ENCODE results near the gene ERCC1.

DNA sequence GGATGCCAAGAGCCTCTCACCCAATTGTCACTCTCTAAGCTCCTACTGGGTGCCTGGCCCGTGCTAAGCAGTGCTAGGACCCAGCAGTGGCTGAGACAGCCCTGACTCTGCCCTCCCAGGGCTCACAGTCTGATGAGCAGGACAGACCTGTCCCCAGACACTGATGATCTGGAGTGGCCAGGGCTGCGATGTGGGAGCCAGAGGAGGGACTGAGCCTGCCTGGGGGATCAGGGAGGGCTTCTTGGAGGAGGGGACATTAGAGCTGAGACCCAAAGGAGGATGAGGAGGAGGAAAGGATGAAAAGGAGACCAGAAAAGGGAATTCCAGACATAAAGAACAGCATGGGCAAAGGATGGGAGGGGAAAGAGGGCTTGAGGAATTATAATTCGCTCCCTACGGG lies 6.6 kb downstream of the ERCC1 start:
- TF ChIP-seq, protein P1, sequence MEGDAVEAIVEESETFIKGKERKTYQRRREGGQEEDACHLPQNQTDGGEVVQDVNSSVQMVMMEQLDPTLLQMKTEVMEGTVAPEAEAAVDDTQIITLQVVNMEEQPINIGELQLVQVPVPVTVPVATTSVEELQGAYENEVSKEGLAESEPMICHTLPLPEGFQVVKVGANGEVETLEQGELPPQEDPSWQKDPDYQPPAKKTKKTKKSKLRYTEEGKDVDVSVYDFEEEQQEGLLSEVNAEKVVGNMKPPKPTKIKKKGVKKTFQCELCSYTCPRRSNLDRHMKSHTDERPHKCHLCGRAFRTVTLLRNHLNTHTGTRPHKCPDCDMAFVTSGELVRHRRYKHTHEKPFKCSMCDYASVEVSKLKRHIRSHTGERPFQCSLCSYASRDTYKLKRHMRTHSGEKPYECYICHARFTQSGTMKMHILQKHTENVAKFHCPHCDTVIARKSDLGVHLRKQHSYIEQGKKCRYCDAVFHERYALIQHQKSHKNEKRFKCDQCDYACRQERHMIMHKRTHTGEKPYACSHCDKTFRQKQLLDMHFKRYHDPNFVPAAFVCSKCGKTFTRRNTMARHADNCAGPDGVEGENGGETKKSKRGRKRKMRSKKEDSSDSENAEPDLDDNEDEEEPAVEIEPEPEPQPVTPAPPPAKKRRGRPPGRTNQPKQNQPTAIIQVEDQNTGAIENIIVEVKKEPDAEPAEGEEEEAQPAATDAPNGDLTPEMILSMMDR (IDR thresholded peaks at IDR 0.05): no peak
- no peak for TF ChIP-seq POLR2A (IDR thresholded peaks at IDR 0.05)
- no peak for TF ChIP-seq EP300 (IDR thresholded peaks at IDR 0.05)
- TF ChIP-seq POLR2AphosphoS5 (IDR thresholded peaks at IDR 0.05): no peak

Data from stomach (tissue), 4 donors.